IPS DF 4.7 (cell line): ENCODE measurements around the gene EPB41.
"Not testable (repeated sequence)": the region's sequence is repeated elsewhere in the genome, so short reads cannot be mapped to it uniquely, and the experiment has no call there.

ENCODE experiments used
- DNase-seq: peaks from one replicate; pipeline ENCODE4 v3.0.0-alpha.2; 2013; ENCODE audit warnings: low spot score; ENCODE audit errors: extremely low read depth

Gene EPB41

GRCh38 chr1:28914228-28915030 lies at the start of gene EPB41:
Gene EPB41, plus strand, starts transcription at chr1:28914569. Its CDS starts 72,869 bp downstream, at chr1:28987438.
- peak; percentile 92 for DNase-seq

DNA sequence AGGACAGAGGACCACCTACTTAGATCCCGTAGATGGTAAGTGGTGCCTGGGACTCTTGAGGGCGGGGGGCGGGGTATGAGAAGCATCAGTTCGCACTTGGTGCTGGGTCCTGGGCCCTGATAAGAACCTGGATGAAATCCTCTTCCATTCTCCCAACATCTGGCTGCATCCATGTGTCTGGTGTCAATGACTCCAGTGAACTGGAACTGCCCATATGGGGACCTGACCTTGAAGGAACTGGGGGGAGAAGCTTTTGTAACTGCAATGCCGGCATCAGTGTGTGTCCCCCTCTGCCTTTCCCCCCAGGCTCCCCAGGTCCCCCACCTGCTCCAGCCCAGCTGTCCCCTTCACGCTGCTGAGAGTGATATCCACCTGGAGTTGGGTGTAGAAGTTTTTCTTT lies 49.7 kb upstream of the EPB41 start:
- no peak for DNase-seq

DNA sequence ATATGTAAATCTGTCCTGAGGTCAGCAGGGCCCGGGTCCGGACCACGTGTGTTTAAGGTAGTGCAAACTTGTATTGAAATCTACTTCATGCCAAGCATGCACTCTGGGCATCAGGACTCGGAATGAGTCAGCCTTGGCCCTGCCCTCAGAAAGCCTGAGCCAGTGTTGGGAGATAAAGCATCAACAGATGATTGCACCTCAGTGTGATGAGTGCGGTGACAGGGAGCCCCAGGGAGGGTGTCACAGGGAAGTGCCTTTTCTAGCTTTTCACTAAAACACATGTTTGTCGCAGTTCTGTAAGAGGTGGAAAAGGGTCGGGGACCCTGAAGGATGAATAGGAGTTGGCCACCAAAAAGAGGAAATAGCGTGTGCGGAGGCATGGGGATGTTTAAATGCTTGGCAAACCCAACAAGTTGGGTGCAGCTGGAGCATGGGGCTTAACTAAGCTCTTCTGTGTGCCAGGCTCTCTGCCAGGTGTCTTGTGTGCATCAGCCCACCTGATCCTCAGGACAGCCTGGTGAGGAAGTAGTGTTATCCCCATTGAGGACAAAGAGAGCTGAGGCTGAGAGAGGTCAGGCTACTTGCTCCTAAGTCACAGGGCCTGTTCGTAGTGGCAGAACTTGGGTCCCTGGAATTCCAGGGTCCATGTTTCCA lies 48.2 kb upstream of the EPB41 start:
- DNase-seq = no peak

GRCh38 chr1:28867850-28868249 lies 46.5 kb upstream of the EPB41 start:
- no peak for DNase-seq

DNA sequence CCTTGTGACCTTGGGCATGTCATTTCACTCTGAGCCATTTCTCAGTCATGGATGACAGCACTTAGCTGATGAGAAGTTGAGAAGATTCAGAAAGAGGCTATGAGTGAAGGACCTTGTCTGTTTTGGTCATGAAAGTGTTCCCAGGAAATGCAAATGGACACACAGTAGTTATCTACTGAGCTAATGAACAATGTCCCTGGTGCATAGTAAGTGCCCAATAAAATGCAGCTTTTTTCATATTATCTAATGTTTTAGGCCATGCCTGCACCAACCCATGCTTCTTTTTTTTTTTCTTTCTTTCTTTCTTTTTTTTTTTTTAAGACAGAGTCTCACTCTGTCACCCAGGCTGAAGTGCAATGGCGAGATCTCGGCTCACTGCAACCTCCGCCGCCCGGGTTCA lies 44.4 kb upstream of the EPB41 start:
- DNase-seq = no peak

DNA sequence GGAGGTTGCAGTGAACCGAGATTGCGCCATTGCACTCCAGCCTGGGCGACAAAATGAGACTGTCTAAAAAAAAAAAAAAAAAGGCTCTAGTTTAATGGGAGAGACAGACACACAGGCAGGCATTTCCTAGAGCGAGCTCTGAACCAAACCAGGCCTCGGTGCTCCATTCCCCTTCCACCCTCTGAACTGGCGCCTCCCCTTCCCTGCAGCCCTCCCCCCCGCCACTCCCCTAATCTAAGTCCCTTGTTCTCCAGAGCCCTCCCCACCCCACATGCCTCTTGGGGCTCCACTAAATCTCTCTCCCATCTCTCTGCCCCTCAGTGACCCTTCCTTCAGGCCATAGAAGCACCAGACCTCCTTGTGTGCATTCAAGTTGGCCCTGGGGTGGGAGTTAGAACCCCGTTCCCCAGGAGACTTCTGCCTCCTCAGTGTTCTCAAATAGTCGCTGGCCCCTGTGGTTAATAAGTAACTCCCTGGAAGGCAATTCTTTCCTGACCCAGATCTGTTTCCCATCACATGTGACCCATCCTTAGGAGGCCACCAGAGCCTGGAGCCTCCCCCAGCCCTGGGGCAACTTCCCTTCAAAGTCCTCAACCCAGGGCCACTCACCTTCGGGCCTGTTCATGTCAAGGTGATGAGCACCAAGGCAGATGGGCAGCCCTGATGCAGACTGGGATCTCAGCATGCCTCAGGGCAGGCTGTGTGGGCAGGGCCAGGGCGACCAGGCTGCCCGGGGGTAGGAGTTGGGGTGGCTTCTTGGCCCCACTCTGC lies 42.6 kb upstream of the EPB41 start:
- DNase-seq = no peak

DNA sequence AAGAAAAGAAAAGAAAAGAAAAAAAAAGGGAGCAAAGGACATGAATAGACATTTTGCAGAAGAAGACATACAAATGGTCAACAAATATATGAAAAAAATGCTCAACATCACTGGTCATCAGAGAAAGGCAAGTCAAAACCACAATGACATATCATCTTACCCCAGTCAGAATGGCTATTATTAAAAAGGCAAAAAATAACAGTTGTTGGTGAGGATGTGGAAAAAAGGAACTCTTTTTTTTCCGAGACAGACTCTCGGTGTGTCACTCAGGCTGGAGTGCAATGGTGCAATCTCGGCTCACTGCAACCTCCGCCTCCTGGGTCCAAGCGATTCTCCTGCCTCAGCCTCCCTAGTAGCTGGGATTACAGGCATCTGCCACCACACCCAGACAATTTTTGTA lies 39.2 kb upstream of the EPB41 start:
- DNase-seq = not testable (repeated sequence)

DNA sequence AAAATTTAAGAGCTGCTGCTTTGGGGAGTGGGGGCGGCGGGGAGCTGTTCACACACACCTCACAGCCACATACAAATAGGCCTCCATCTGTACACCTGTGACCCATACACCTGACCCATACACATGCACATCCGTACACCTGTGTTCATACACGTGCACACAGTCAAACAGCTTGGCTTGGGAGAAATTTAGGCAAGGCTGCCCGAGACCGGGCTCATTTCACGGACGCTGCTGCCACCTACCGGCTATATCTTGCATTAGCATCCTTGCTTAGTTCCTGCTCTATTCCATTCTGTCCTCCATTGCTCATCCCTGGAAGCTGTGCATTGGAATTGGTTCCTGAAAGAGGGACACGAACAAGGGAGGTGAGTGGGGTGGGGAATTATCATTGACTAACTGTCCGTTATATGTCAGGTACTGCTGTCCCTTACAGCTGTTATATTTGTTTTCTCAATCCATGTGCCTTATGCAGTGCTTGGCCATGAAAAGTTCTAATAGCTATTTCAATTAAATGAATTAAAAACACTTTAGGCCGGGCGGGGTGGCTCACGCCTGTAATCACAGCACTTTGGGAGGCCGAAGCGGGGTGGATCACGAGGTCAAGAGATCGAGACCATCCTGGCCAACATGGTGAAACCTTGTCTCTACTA lies 37.1 kb upstream of the EPB41 start:
- no peak for DNase-seq

GRCh38 chr1:28878796-28879195 lies 35.6 kb upstream of the EPB41 start:
- DNase-seq = no peak

GRCh38 chr1:28882009-28882628 lies 32.2 kb upstream of the EPB41 start:
- DNase-seq = peak; percentile 93

GRCh38 chr1:28883242-28883616 lies 31.1 kb upstream of the EPB41 start:
- no peak for DNase-seq

GRCh38 chr1:28885472-28885877 lies 28.9 kb upstream of the EPB41 start:
- no peak for DNase-seq

- no peak for DNase-seq
Observed at GRCh38 chr1:28885977-28886730, 28.2 kb upstream of the EPB41 start.

DNA sequence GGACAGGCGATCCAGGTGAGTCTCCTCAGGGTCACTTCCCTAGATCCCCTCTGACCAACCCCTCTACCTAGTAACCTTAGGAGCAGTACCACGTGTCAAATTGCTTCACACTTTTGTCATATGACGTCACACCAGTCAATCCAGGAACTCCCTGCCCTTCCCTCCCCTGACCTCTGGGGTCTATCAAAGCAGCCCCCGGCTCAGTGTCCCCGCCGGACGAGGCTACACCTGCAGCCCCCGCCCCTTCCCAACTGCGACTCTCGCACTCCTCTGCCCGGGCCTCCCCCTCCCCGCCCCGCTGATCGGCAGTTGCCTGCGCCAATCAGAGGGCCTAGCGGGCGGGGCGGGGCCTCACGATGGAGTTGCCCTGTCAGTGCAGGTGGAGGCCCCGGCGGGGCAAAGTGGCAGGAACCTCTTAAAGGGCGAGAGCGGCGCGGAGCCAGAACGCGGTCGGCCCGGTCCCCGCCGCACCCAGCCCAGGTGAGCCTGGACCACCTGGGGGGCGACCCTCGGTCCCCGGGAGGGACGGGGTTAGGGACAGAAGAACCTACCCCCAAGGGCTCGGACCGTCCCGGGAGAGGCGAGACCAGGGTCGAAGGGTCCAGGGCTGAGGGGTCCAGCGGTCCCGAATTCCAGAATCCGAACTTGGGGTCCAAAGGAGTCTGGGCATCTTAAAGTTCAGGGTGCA lies 27.5 kb upstream of the EPB41 start:
- no peak for DNase-seq

DNA sequence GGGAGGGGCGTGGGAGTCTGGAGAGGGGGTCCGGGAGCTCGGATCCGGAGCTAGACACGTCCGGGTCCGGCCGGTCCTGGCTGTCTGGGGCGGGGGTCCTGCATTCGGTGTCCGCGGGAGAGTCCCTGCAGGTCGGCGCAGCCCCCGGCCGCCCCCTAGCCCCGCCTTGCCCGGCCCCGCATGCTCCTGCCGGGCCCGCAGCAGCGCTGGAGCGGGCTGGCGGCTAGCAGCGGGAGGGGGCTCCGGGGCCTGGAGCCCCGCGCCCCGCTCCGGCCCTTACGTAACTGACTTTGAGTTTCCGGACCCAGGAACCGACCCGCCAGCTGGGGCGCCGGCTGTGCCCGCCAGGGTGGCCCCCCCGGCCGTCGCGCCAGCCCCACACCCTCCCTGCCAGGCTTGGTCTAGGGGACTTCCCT lies 26.9 kb upstream of the EPB41 start:
- DNase-seq = no peak

DNA sequence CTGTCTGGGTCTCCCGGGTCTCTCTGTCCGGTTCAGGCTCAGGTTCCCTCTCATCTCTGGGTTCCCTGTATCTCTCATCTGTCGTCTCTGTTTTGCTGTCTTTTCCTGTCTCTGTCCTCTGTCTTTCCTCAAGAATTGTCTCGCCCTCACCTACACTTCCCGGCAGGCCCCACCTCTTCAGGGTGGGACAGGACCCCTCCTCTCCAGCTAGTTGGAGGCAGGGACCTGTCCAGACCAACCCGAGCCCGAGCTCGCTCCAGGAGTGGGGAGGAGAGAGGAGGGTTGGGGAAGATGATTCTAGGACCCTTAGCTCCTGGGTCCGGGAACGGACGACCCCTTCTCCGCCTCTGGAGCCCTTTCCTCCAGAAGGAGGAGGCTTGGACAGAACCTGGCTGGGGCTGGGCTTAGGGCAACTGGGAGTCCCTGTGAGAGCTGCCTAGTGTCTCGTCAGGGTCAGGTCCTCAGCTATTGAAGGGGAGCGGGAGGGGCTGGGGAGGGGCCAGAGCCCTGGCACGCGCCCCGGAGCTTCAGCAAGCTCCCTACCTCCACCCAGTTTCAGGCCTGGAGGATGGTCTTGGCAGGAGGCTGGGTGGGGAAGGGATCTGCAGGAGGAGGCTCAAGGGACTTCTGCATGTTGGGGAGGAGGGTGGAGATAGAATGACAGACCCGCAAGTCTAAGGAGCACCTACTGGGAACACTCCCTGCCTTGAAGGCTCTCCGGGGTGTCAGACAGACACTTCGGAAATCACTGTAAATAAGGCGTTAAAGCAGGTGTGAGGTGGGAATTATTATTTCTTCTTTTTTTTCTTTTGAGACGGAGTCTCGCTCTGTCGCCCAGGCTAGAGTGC lies 26.3 kb upstream of the EPB41 start:
- DNase-seq = no peak

- no peak for DNase-seq
Observed at GRCh38 chr1:28888915-28889314, 25.5 kb upstream of the EPB41 start.

DNA sequence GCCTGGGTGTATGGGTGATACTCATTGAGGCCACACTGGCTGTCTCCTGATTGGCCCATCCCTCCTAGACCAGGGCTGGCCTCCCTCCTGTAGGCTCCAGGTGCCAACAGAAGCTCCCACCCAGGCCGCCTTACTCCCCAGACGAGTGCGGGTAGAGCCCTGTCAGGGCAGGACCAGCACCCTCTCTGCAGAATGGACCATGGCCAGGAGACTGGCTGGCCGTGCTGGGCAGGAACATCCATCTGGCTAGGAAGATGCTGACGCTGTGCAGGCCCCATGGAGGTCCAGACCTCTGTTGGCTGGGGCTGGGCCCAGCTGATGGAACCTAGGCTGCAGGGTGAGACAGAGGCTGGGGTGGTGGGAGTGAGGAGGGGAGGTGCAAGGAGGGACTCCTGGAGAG lies 25.0 kb upstream of the EPB41 start:
- DNase-seq = no peak

GRCh38 chr1:28890435-28890834 lies 23.9 kb upstream of the EPB41 start:
- DNase-seq = no peak
